GM21619 (cell line): ENCODE measurements around the gene TENT5A.

Experiments used
- ATAC-seq: cut with Tn5 transposase; IDR thresholded peaks from one replicate; pipeline ENCODE4 v1.9.1; 2021; ENCODE audit not compliant: unreplicated experiment

Gene TENT5A

GRCh38 chr6:81718126-81718525 is 34.4 kb downstream of the TENT5A start:
- no peak for ATAC-seq

- ATAC-seq, result no peak
These were observed 37.8 kb downstream of the TENT5A start for GRCh38 chr6:81714684-81715083.

GRCh38 chr6:81713205-81713604 is 39.3 kb downstream of the TENT5A start:
- no peak for ATAC-seq

- no peak for ATAC-seq
These were observed 44.3 kb downstream of the TENT5A start for GRCh38 chr6:81708113-81708699.

- ATAC-seq, result no peak
These were observed 47.8 kb downstream of the TENT5A start for GRCh38 chr6:81704700-81705099.

GRCh38 chr6:81700414-81700813 is 52.1 kb downstream of the TENT5A start:
- ATAC-seq, result no peak

- no peak for ATAC-seq
These were observed 54.9 kb downstream of the TENT5A start for GRCh38 chr6:81697559-81697958.

GRCh38 chr6:81696524-81696923 is 56.0 kb downstream of the TENT5A start:
- ATAC-seq, result no peak
